HG02840 (cell line): ENCODE data around the gene ERC2.
"Not testable (repeated sequence)": the region's sequence is repeated elsewhere in the genome, so short reads cannot be mapped to it uniquely, and the experiment has no call there.

Experiments used
- ATAC-seq: cut with Tn5 transposase; IDR thresholded peaks from one replicate; pipeline ENCODE4 v1.9.1; 2021; ENCODE audit warnings: mild to moderate bottlenecking, moderate library complexity, moderate number of reproducible peaks; ENCODE audit not compliant: unreplicated experiment, low FRiP score

The ERC2 gene

GRCh38 chr3:56268616-56269383 is 199.5 kb downstream of the ERC2 start:
- no peak for ATAC-seq

GRCh38 chr3:56261852-56262251 is 206.4 kb downstream of the ERC2 start:
- not testable (repeated sequence) for ATAC-seq

GRCh38 chr3:56260262-56260661 is 208.0 kb downstream of the ERC2 start:
- no peak for ATAC-seq

- ATAC-seq: no peak
These were observed 210.4 kb downstream of the ERC2 start for GRCh38 chr3:56257826-56258225.

GRCh38 chr3:56254835-56255234 is 213.4 kb downstream of the ERC2 start:
- no peak for ATAC-seq

GRCh38 chr3:56253941-56254665 is 214.2 kb downstream of the ERC2 start:
- no peak for ATAC-seq

GRCh38 chr3:56251343-56251945 is 216.8 kb downstream of the ERC2 start:
- no peak for ATAC-seq

- no peak for ATAC-seq
These were observed 220.2 kb downstream of the ERC2 start for GRCh38 chr3:56248021-56248420.

- ATAC-seq: no peak
These were observed 230.0 kb downstream of the ERC2 start for GRCh38 chr3:56238299-56238698.

- ATAC-seq: no peak
These were observed 234.5 kb downstream of the ERC2 start for GRCh38 chr3:56233742-56234141.

- no peak for ATAC-seq
These were observed 239.0 kb downstream of the ERC2 start for GRCh38 chr3:56229311-56229710.

GRCh38 chr3:56222866-56223265 is 245.4 kb downstream of the ERC2 start:
- no peak for ATAC-seq

GRCh38 chr3:56219894-56220805 is 248.1 kb downstream of the ERC2 start:
- no peak for ATAC-seq

GRCh38 chr3:56209982-56210751 is 258.1 kb downstream of the ERC2 start:
- no peak for ATAC-seq

GRCh38 chr3:56207922-56208321 is 260.3 kb downstream of the ERC2 start:
- no peak for ATAC-seq

- no peak for ATAC-seq
These were observed 262.9 kb downstream of the ERC2 start for GRCh38 chr3:56205406-56205805.

GRCh38 chr3:56202997-56203396 is 265.3 kb downstream of the ERC2 start:
- no peak for ATAC-seq

GRCh38 chr3:56201407-56201806 is 266.9 kb downstream of the ERC2 start:
- ATAC-seq: no peak

GRCh38 chr3:56200251-56200650 is 268.0 kb downstream of the ERC2 start:
- no peak for ATAC-seq

- ATAC-seq: no peak
These were observed 270.3 kb downstream of the ERC2 start for GRCh38 chr3:56197991-56198390.
